Stimulated activated naive CD4-positive, alpha-beta T cell treated with Interleukin-2 at 50 U/mL for 16 hours (primary cell): ENCODE data around the gene C1orf174.

Source experiments
- DNase-seq: peaks from one replicate; lab custom pipeline; 2025; lab: John Stamatoyannopoulos, UW

Gene C1orf174

GRCh38 chr1:3900150-3900968 lies at the start of gene C1orf174:
Gene C1orf174, minus strand, starts transcription at chr1:3900272. Its CDS starts 86 bp downstream, at chr1:3900186.
- DNase-seq: peak; percentile 97

GRCh38 chr1:3948344-3948743 lies 48.3 kb upstream of the C1orf174 start:
- no peak for DNase-seq

- no peak for DNase-seq
Measured at GRCh38 chr1:3945916-3946840, 46.1 kb upstream of the C1orf174 start.

GRCh38 chr1:3945222-3945621 lies 45.1 kb upstream of the C1orf174 start:
- no peak for DNase-seq

GRCh38 chr1:3944578-3945125 lies 44.6 kb upstream of the C1orf174 start:
- DNase-seq: no peak

- no peak for DNase-seq
Measured at GRCh38 chr1:3943806-3944577, 43.9 kb upstream of the C1orf174 start.

- no peak for DNase-seq
Measured at GRCh38 chr1:3943123-3943431, 43.0 kb upstream of the C1orf174 start.

GRCh38 chr1:3942416-3943122 lies 42.5 kb upstream of the C1orf174 start:
- DNase-seq: no peak

- DNase-seq: no peak
Measured at GRCh38 chr1:3940754-3941345, 40.8 kb upstream of the C1orf174 start.

GRCh38 chr1:3940081-3940753 lies 40.1 kb upstream of the C1orf174 start:
- no peak for DNase-seq

GRCh38 chr1:3939242-3940080 lies 39.4 kb upstream of the C1orf174 start:
- DNase-seq: no peak

GRCh38 chr1:3932156-3932919 lies 32.3 kb upstream of the C1orf174 start:
- no peak for DNase-seq

GRCh38 chr1:3931007-3931912 lies 31.2 kb upstream of the C1orf174 start:
- DNase-seq: no peak

GRCh38 chr1:3930301-3931006 lies 30.4 kb upstream of the C1orf174 start:
- DNase-seq: no peak

GRCh38 chr1:3929126-3929525 lies 29.1 kb upstream of the C1orf174 start:
- DNase-seq: no peak

- no peak for DNase-seq
Measured at GRCh38 chr1:3928586-3928985, 28.5 kb upstream of the C1orf174 start.

GRCh38 chr1:3926956-3927355 lies 26.9 kb upstream of the C1orf174 start:
- DNase-seq: no peak
